K562 (cell line): ENCODE results near the gene KIFAP3. TPM values are rescaled to one million over a fixed set of nuclear protein-coding genes. Genes with fewer than 3 reads are reported as not detected.

Source experiments
- ARID3B ChIP-seq: fragments of 250-450 bp; sonication (Bioruptor Pico); IDR thresholded peaks from 2 replicates; pipeline ENCODE4 v1.4.0; 2020; ENCODE audit warnings: borderline replicate concordance
- GATAD2B ChIP-seq: fragments of 450-650 bp; IDR thresholded peaks from 2 replicates; pipeline ENCODE4 v1.6.1; 2017; ENCODE audit warnings: mild to moderate bottlenecking, borderline replicate concordance
- KLF6 ChIP-seq: fragments of 250-450 bp; sonication (Bioruptor Pico); IDR thresholded peaks from 2 replicates; pipeline ENCODE4 v1.4.0; 2020; ENCODE audit warnings: mild to moderate bottlenecking, moderate library complexity, borderline replicate concordance
- MCM2 ChIP-seq: fragments of 450-650 bp; IDR thresholded peaks from 2 replicates; pipeline ENCODE4 v1.6.1; 2017; ENCODE audit warnings: low read depth, mild to moderate bottlenecking
- RREB1 ChIP-seq: fragments of 250-450 bp; sonication (Bioruptor Pico); IDR thresholded peaks from 2 replicates; pipeline ENCODE4 v1.4.0; 2020
- SMC3 ChIP-seq: conservative IDR thresholded peaks from 2 replicates; pipeline ENCODE4 v1.6.1; 2011; ENCODE audit warnings: low read depth, low read length, improper control_type of control experiment; ENCODE audit not compliant: insufficient read depth
- SUPT5H ChIP-seq: fragments of 450-650 bp; IDR thresholded peaks from 2 replicates; pipeline ENCODE4 v1.6.1; 2016
- TARDBP ChIP-seq: fragments of 450-650 bp; IDR thresholded peaks from 2 replicates; pipeline ENCODE4 v1.6.1; 2016
- XRCC4 ChIP-seq: IDR thresholded peaks from one replicate; pipeline ENCODE4 v1.6.1; 2011; ENCODE audit not compliant: insufficient read depth, insufficient read length; ENCODE audit errors: extremely low read depth
- ZBTB11 ChIP-seq, 3 experiments: fragments of 200-800 bp in 1 of 3; fragments of 250-450 bp in 1 of 3; fragments of 450-650 bp in 1 of 3; sonication (Bioruptor Pico) in 1 of 3; sonication (Bioruptor generic) in 1 of 3; formaldehyde crosslinking in 1 of 3; IDR thresholded peaks; 2 replicates each; pipeline versions ENCODE4 v1.6.1 to v1.8.0; 2016 to 2022; ENCODE audit warnings: mild to moderate bottlenecking in 2 of 3, missing genetic modification characterization in 2 of 3, missing compliant biosample characterization in 1 of 3, moderate library complexity in 1 of 3
- ZBTB12 ChIP-seq: fragments of 250-450 bp; sonication (Bioruptor Pico); IDR thresholded peaks from 2 replicates; pipeline ENCODE4 v1.4.0; 2020
- ZNF143 ChIP-seq: sonication (generic); formaldehyde crosslinking; IDR thresholded peaks from 2 replicates; pipeline ENCODE4 v1.9.0; 2022; ENCODE audit warnings: mild to moderate bottlenecking, missing genetic modification reagents
- ZNF274 ChIP-seq: IDR thresholded peaks from 2 replicates; pipeline ENCODE4 v1.6.1; 2011; ENCODE audit warnings: low read depth, mild to moderate bottlenecking, low read length, moderate library complexity, borderline replicate concordance
- polyA plus RNA-seq, 8 experiments: library from polyadenylated mRNA; depleted of rRNA in 4 of 8; stranded (reverse) in 5 of 8; unstranded in 3 of 8; fragments of >200 nt; fragmentation: Nextera tagmentation in 2 of 8; fragmentation: Illumina TruSeq in 1 of 8; extraction: Ambion mirVana in 2 of 8; extraction: Trizol in 1 of 8; gene quantifications; 2 replicates each; pipeline versions ENCODE4 v1.2.1 to v1.2.3, GENCODE V29; 2011 to 2014; ENCODE audit warnings: inconsistent platforms in 1 of 8, missing spikeins in 1 of 8
- total RNA-seq, 7 experiments: library from RNA; depleted of rRNA in 6 of 7; stranded (reverse); fragments of >200 nt in 6 of 7; fragmentation: Illumina TruSeq in 2 of 7; extraction: Trizol in 2 of 7; gene quantifications; 2 replicates each; pipeline versions ENCODE4 v1.2.1 to v1.2.3, GENCODE V29; 2011 to 2021; ENCODE audit warnings: low replicate concordance in 1 of 7

The KIFAP3 gene
- total and polyA plus RNA-seq, 9 of the 15 experiments (the other 6 are each of a cell fraction or from before 2014, with no cell fraction given): 8.8 to 17.5 (median 11.8) TPM

- TF ChIP-seq RREB1: no peak
- no peak for TF ChIP-seq ZNF143 (CRISPR knock-in tag)
- TF ChIP-seq TARDBP: no peak
- no peak for TF ChIP-seq ARID3B (CRISPR knock-in tag)
- TF ChIP-seq KLF6 (CRISPR knock-in tag): no peak
- TF ChIP-seq GATAD2B: 0 out of 2 replicates have a peak, but pooled peaks have one; percentile 23
- no peak for TF ChIP-seq ZBTB11 (CRISPR knock-in tag; IDR thresholded peaks at IDR 0.05)
- TF ChIP-seq MCM2: no peak
- TF ChIP-seq ZNF274: no peak
- no peak for TF ChIP-seq XRCC4
- TF ChIP-seq SMC3: peak; percentile 60
- no peak for TF ChIP-seq SUPT5H
- no peak for TF ChIP-seq ZBTB12 (CRISPR knock-in tag)
Measured at GRCh38 chr1:169928438-169929209, 145.9 kb downstream of the KIFAP3 start (continued).
